Upper lobe of left lung (tissue), 6 donors: ENCODE measurements around the gene CALY. TPM values are rescaled to one million over a fixed set of nuclear protein-coding genes. Genes with fewer than 3 reads are reported as not detected.

ENCODE experiments used
- ATAC-seq, 2 donors: fragments of 200-7000 bp; cut with Tn5 transposase; one replicate each; pipeline ENCODE4 v1.9.1; 2022; ENCODE audit warnings: mild to moderate bottlenecking in 2 of 2, moderate library complexity in 2 of 2; ENCODE audit not compliant: low FRiP score in 2 of 2
- DNase-seq, 2 donors: peaks; one replicate each; pipeline ENCODE4 v3.0.0-alpha.2; 2019 to 2020
- H3K27ac ChIP-seq, 4 donors: fragments of 200-600 bp; sonication (generic); one replicate each; pipeline ENCODE4 v1.5.1; 2016 to 2019
- H3K27me3 ChIP-seq, 4 donors: fragments of 200-600 bp; sonication (generic); one replicate each; pipeline ENCODE4 v1.5.1; 2017 to 2019
- H3K36me3 ChIP-seq, 4 donors: fragments of 200-600 bp; sonication (generic); one replicate each; pipeline ENCODE4 v1.5.1; 2016 to 2019
- H3K4me1 ChIP-seq, 4 donors: fragments of 200-600 bp; sonication (generic); one replicate each; pipeline ENCODE4 v1.5.1; 2018 to 2019
- H3K4me3 ChIP-seq, 4 donors: fragments of 200-600 bp; sonication (generic); one replicate each; pipeline ENCODE4 v1.5.1; 2017 to 2019; ENCODE audit warnings: mild to moderate bottlenecking in 2 of 4, moderate library complexity in 1 of 4
- H3K9me3 ChIP-seq, 4 donors: fragments of 200-600 bp; sonication (generic); one replicate each; pipeline ENCODE4 v1.5.1; 2018 to 2019
- CTCF ChIP-seq, 6 experiments: fragments of 450-650 bp in 4 of 6; fragments of 200-600 bp in 2 of 6; sonication (generic) in 2 of 6; IDR thresholded peaks; one replicate each; pipeline ENCODE4 v1.5.1; 2016 to 2019; ENCODE audit warnings: antibody characterized with exemption in 6 of 6
- EP300 ChIP-seq, 4 donors: sonication (generic); formaldehyde crosslinking; IDR thresholded peaks; one replicate each; pipeline ENCODE4 v1.5.1; 2017; ENCODE audit warnings: antibody characterized with exemption in 4 of 4, control low read depth in 2 of 4
- POLR2A ChIP-seq, 4 donors: fragments of 450-650 bp; IDR thresholded peaks; one replicate each; pipeline ENCODE4 v1.5.1; 2016 to 2017; ENCODE audit warnings: antibody characterized with exemption in 4 of 4, mild to moderate bottlenecking in 2 of 4
- POLR2AphosphoS5 ChIP-seq, 2 donors: sonication (generic); formaldehyde crosslinking; IDR thresholded peaks; one replicate each; pipeline ENCODE4 v1.5.1; 2017; ENCODE audit warnings: antibody characterized with exemption in 2 of 2
- WGBS, 2 donors: methylation state at CpG; one replicate each; pipeline ENCODE4 v1.1.5; 2017 to 2018; 5-methylcytosine and 5-hydroxymethylcytosine counted together
- total RNA-seq, 6 donors: library from RNA; depleted of rRNA in 4 of 6; stranded (reverse); fragments of >200 nt in 4 of 6; gene quantifications; one replicate each; pipeline versions ENCODE4 v1.1.0 to v1.2.1, GENCODE V29; 2016 to 2021
- donor health status: DM: no; HTN: no; CAD: no; lungs with moderate emphysema.
- donor health status: DM: no; HTN: yes; CAD: no; lungs with severe emphysema.

CALY gene
- total RNA-seq, 6 donors from 2014 or later = 7.4 TPM; not detected in 5

- H3K4me3 ChIP-seq = peak overlapping the region in 3 of 4 donors; percentile 33 to 45 (median 40)
- H3K36me3 ChIP-seq = no peaks in the 10 kb centered on the region
- ATAC-seq (peak in 1 of 2 donors; percentile 42), DNase-seq (peak in 1 of 2 donors; percentile 88)
- WGBS, 2 donors = 14 to 34% methylated on average over 20 to 42 of the region's 51 CpGs
- TF ChIP-seq CTCF (IDR thresholded peaks at IDR 0.05) (no peak), POLR2A (IDR thresholded peaks at IDR 0.05) (no peak), POLR2AphosphoS5 (IDR thresholded peaks at IDR 0.05) (no peak), EP300 (IDR thresholded peaks at IDR 0.05) (no peak)
- peak overlapping the region in 2 of 4 donors; percentile 10 to 52 for H3K27ac ChIP-seq
- no peaks in the 10 kb centered on the region for H3K9me3 ChIP-seq
- peaks cover 26 to 30% (median 26%) of the 10 kb centered on the region in 4 donors for H3K4me1 ChIP-seq
- H3K27me3 ChIP-seq = peaks cover 0 to 38% (median 24%) of the 10 kb centered on the region in 4 donors
Observed at GRCh38 chr10:133334503-133335245, 2.0 kb downstream of the CALY start.

- H3K4me1 ChIP-seq = peaks cover 26 to 35% (median 29%) of the 10 kb centered on the region in 4 donors
- DNase-seq = peak in 1 of 2 donors; percentile 37
- WGBS, 2 donors = 79 to 83% methylated on average over 29 of the region's 30 CpGs
- H3K9me3 ChIP-seq = no peaks in the 10 kb centered on the region
- no peak overlapping the region for H3K27ac ChIP-seq
- no peak for TF ChIP-seq CTCF (IDR thresholded peaks at IDR 0.05)
- TF ChIP-seq POLR2A (IDR thresholded peaks at IDR 0.05) = no peak
- no peak for TF ChIP-seq POLR2AphosphoS5 (IDR thresholded peaks at IDR 0.05)
- no peak for TF ChIP-seq EP300 (IDR thresholded peaks at IDR 0.05)
- no peaks in the 10 kb centered on the region for H3K36me3 ChIP-seq
- no peak for ATAC-seq
- H3K4me3 ChIP-seq = no peak overlapping the region
- H3K27me3 ChIP-seq = peaks cover 0 to 51% (median 35%) of the 10 kb centered on the region in 4 donors
Observed at GRCh38 chr10:133332936-133333699, 3.6 kb downstream of the CALY start.

DNA sequence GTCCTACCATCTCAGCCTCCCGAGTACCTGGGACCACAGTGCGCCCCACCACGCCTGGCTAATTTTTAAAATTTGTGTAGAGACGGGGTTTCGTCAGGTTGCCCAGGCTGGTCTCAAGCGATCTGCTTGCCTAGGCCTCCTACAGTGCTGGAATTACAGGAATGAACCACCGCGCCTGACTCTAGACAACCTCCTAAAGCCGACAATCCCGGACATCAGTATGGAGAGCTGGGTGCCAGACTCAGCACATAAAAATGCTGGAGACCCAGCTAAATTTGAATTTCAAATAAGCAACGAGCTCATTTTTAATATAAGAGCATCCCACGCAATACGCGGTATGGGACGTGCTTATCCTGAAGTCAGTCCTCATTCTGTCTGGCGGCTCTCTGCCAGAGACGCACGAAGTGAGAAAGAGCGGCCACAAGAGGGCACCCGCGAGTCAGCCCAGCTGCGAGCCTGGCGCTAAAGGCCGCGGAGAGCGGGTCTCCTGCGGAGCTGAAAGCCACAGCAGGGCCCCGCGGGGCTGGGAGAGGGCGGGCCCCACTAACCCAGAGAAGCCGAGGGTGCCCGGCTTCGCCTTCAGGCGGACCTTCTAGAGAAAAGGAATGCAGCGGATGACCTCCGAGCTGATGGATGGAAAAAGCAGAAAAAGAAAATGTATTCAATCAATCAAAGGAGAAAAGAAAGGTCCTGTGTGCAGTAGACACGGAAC lies 7.0 kb downstream of the CALY start:
- DNase-seq (peak; percentile 85 to 92), ATAC-seq (peak; percentile 87 to 93)
- Histone ChIP-seq H3K36me3 (no peaks in the 10 kb centered on the region), H3K9me3 (no peaks in the 10 kb centered on the region), H3K27ac (no peak overlapping the region), H3K27me3 (peaks cover 11 to 56% (median 42%) of the 10 kb centered on the region in 4 donors), H3K4me3 (peak overlapping the region in 2 of 4 donors; percentile 17 to 35), H3K4me1 (peaks cover 17 to 28% (median 23%) of the 10 kb centered on the region in 4 donors)
- TF ChIP-seq POLR2A (IDR thresholded peaks at IDR 0.05) = no peak
- TF ChIP-seq CTCF (IDR thresholded peaks at IDR 0.05) = peak; percentile 76 to 89 (median 82)
- TF ChIP-seq POLR2AphosphoS5 (IDR thresholded peaks at IDR 0.05) = no peak
- no peak for TF ChIP-seq EP300 (IDR thresholded peaks at IDR 0.05)
- 8 to 9% methylated on average over 37 of the region's 37 CpGs for WGBS, 2 donors

- no peak for ATAC-seq
- Histone ChIP-seq H3K9me3 (no peaks in the 10 kb centered on the region), H3K27me3 (peaks cover 11 to 54% (median 41%) of the 10 kb centered on the region in 4 donors), H3K27ac (no peak overlapping the region), H3K4me1 (peaks cover 19 to 34% (median 24%) of the 10 kb centered on the region in 4 donors), H3K4me3 (no peak overlapping the region), H3K36me3 (no peaks in the 10 kb centered on the region)
- no peak for TF ChIP-seq CTCF (IDR thresholded peaks at IDR 0.05)
- TF ChIP-seq POLR2A (IDR thresholded peaks at IDR 0.05) = no peak
- no peak for TF ChIP-seq POLR2AphosphoS5 (IDR thresholded peaks at IDR 0.05)
- TF ChIP-seq EP300 (IDR thresholded peaks at IDR 0.05) = no peak
- WGBS, 2 donors = 76 to 84% methylated on average over 9 to 15 of the region's 15 CpGs
- peak in 1 of 2 donors; percentile 28 for DNase-seq
Observed at GRCh38 chr10:133328358-133329343, 8.0 kb downstream of the CALY start.
